ENCODE results near the gene KCNQ1. TPM values are rescaled to one million over a fixed set of nuclear protein-coding genes. Genes with fewer than 3 reads are reported as not detected.
A peak's percentile ranks its signal among the peaks of the same experiment; 100 is the strongest.

The KCNQ1 gene
- total and polyA plus RNA-seq, 2 donors (not counting 1 experiment from before 2014, with no cell fraction given): 21.5 to 28.8 TPM

DNA sequence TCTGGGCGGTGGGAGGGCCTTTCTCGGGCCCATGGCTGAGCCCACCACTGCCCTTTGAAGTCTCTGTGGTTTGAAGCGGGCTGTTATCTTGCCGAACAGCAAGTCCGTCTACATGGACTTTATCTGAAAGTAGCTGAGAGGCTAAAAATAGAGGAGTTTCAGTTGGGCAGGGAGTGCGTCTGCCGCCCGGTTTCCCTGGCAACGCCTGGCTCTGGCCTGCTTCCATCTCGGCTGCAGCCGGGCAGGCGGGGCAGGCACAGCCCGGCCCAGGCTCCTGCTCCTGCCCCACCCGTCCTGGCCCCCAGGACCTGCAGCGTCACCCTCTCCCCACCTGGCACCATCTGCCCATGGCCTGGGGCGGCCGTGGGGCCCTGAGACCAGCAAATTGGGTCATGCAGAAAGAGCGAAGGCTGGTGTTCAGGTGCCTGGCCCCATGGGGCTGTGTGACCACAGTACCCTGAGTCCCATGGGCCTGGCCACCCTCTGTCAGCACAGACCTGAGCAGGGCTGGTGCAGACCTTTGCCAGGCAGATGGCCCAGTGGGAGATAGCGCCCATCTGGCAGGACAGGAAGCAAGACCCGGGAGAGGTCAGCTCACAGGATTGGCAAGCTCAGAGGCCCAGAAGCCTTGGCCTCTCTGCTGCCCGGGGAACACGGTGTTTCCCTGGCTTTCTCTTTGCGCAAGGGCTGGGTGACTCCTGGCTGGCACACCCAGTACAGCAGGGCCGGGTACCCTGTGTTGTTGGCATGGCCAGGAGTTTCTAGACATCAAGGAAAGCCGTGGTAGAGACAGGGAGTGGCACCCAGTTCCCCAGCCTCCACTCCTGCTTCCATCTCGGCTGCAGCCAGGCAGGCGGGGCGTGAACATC is 334.1 kb downstream of the KCNQ1 start:
- Histone ChIP-seq H3K27me3 (replicated peaks in 1 of 4; ENCODE audit: control extremely low read depth in 1 of 4, control insufficient read depth in 3 of 4, insufficient read depth in 4 of 4, low read length in 3 of 4) (no peaks in the 10 kb centered on the region), H3K36me3 (replicated peaks in 1 of 2; ENCODE audit: control extremely low read depth in 1 of 2, control insufficient read depth in 1 of 2, extremely low read depth in 1 of 2, insufficient read depth in 2 of 2, low read length in 1 of 2) (peaks cover 0 to 4% of the 10 kb centered on the region in 2 experiments), H3K9ac (ENCODE audit: low read length) (no peak overlapping the region), H3K4me1 (ENCODE audit: control insufficient read depth in 2 of 2, insufficient read depth in 2 of 2, low read length in 2 of 2) (no peaks in the 10 kb centered on the region), H3K4me2 (replicated peaks; ENCODE audit: low read depth, low read length, poor library complexity, severe bottlenecking) (peak overlapping the region; percentile 5), H3K9me3 (ENCODE audit: control extremely low read depth in 1 of 3, control insufficient read depth in 2 of 3, insufficient read depth in 1 of 3, low read length in 2 of 3) (no peaks in the 10 kb centered on the region), H2AFZ (ENCODE audit: insufficient read depth, low read depth, low read length, poor library complexity, severe bottlenecking) (no peak overlapping the region), H3K27ac (ENCODE audit: low read length in 2 of 2) (no peak overlapping the region), H3K4me3 (ENCODE audit: control extremely low read depth in 1 of 5, extremely low read depth in 1 of 5, insufficient read depth in 1 of 5, low read depth in 2 of 5, low read length in 4 of 5) (no peak overlapping the region), H4K20me1 (ENCODE audit: control insufficient read depth, insufficient read depth, low read length, poor library complexity, severe bottlenecking) (no peaks in the 10 kb centered on the region), H3K79me2 (ENCODE audit: control insufficient read depth, insufficient read depth, low read length) (no peaks in the 10 kb centered on the region)
- H3K27me3 Mint-ChIP-seq: no peaks in the 10 kb centered on the region
- H3K4me3 Mint-ChIP-seq: no peak overlapping the region
- ChIA-PET CTCF (no interaction called here), POLR2A (no interaction called here)
- no peak overlapping the region for H3K27ac Mint-ChIP-seq
- peaks cover 13% of the 10 kb centered on the region for H3K4me1 Mint-ChIP-seq
- H3K9me3 Mint-ChIP-seq (ENCODE audit: insufficient read depth): no peaks in the 10 kb centered on the region
- intact Hi-C loops (cut with micrococcal nuclease): no loop called here
- DNase-seq (no peak), ATAC-seq (ENCODE audit: low read depth) (no peak)
- WGBS (ENCODE audit: insufficient coverage): 26% methylated on average over 28 of the region's 28 CpGs
- TF ChIP-seq CTCF (IDR thresholded peaks at IDR 0.05): no peak
- no peak for TF ChIP-seq EZH2 (IDR thresholded peaks at IDR 0.05; ENCODE audit: borderline replicate concordance, insufficient read depth, low read depth, low read length, poor library complexity, severe bottlenecking)

DNA sequence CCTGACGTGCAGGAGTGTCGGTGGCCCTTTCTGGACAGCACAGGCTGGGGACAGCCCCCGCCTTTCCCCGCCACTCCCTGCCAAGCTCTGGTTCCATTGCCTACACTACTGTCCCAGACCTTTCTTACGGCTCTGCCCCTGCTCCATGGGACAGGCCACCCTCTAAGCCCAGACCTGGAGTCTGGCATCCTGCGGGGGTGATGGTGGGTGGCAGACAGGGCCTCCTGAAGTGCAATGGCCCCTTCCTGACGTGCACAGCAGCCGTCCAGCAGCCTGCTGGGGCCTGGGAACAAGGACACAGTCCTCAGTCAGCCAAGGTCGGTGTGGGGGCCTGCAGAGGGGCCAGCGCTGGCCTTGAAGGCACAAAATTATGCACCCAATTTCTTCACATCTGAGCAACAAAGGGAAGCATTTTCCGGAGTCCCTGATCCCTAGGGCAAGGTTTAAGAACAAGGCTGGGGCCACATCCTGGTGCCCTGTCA is 334.7 kb downstream of the KCNQ1 start:
- Mint-ChIP-seq H3K4me3 (no peak overlapping the region), H3K4me1 (peaks cover 13% of the 10 kb centered on the region), H3K27me3 (no peaks in the 10 kb centered on the region), H3K27ac (no peak overlapping the region), H3K9me3 (ENCODE audit: insufficient read depth) (no peaks in the 10 kb centered on the region)
- Histone ChIP-seq H3K4me3 (ENCODE audit: control extremely low read depth in 1 of 5, extremely low read depth in 1 of 5, insufficient read depth in 1 of 5, low read depth in 2 of 5, low read length in 4 of 5) (no peak overlapping the region), H3K4me1 (ENCODE audit: control insufficient read depth in 2 of 2, insufficient read depth in 2 of 2, low read length in 2 of 2) (no peaks in the 10 kb centered on the region), H3K36me3 (replicated peaks in 1 of 2; ENCODE audit: control extremely low read depth in 1 of 2, control insufficient read depth in 1 of 2, extremely low read depth in 1 of 2, insufficient read depth in 2 of 2, low read length in 1 of 2) (peaks cover 0 to 4% of the 10 kb centered on the region in 2 experiments), H3K9me3 (ENCODE audit: control extremely low read depth in 1 of 3, control insufficient read depth in 2 of 3, insufficient read depth in 1 of 3, low read length in 2 of 3) (no peaks in the 10 kb centered on the region), H3K4me2 (replicated peaks; ENCODE audit: low read depth, low read length, poor library complexity, severe bottlenecking) (no peak overlapping the region), H4K20me1 (ENCODE audit: control insufficient read depth, insufficient read depth, low read length, poor library complexity, severe bottlenecking) (no peaks in the 10 kb centered on the region), H3K9ac (ENCODE audit: low read length) (no peak overlapping the region), H3K27ac (ENCODE audit: low read length in 2 of 2) (no peak overlapping the region), H2AFZ (ENCODE audit: insufficient read depth, low read depth, low read length, poor library complexity, severe bottlenecking) (no peak overlapping the region), H3K27me3 (replicated peaks in 1 of 4; ENCODE audit: control extremely low read depth in 1 of 4, control insufficient read depth in 3 of 4, insufficient read depth in 4 of 4, low read length in 3 of 4) (no peaks in the 10 kb centered on the region), H3K79me2 (ENCODE audit: control insufficient read depth, insufficient read depth, low read length) (no peaks in the 10 kb centered on the region)
- 87% methylated on average over 11 of the region's 11 CpGs for WGBS (ENCODE audit: insufficient coverage)
- intact Hi-C loops (cut with micrococcal nuclease): no loop called here
- CTCF ChIA-PET: no interaction called here
- DNase-seq (no peak), ATAC-seq (ENCODE audit: low read depth) (no peak)
- no peak for TF ChIP-seq EZH2 (IDR thresholded peaks at IDR 0.05; ENCODE audit: borderline replicate concordance, insufficient read depth, low read depth, low read length, poor library complexity, severe bottlenecking)
- no peak for TF ChIP-seq CTCF (IDR thresholded peaks at IDR 0.05)
- POLR2A ChIA-PET: no interaction called here

Measured in B cell (primary cell).